ENCODE measurements around the gene CORO2A. TPM values are rescaled to one million over a fixed set of nuclear protein-coding genes. Genes with fewer than 3 reads are reported as not detected.

Gene CORO2A
- total RNA-seq, 1 experiment from 2014 or later, result 24.3 TPM

GRCh38 chr9:98095401-98095800 lies 97.0 kb downstream of the CORO2A start:
- Mint-ChIP-seq H3K36me3 (ENCODE audit: insufficient read depth, unreplicated experiment) (peaks cover 26% of the 10 kb centered on the region), H3K4me1 (ENCODE audit: low read depth, unreplicated experiment) (no peaks in the 10 kb centered on the region), H3K27me3 (ENCODE audit: unreplicated experiment) (no peaks in the 10 kb centered on the region), H3K4me3 (ENCODE audit: low read depth, unreplicated experiment) (no peak overlapping the region), H3K9me3 (ENCODE audit: low read depth, unreplicated experiment) (no peaks in the 10 kb centered on the region), H3K27ac (ENCODE audit: unreplicated experiment) (no peak overlapping the region)
- no peak for TF ChIP-seq CTCF (IDR thresholded peaks at IDR 0.05; ENCODE audit: unreplicated experiment)
- CTCF ChIA-PET, result no interaction called here
- DNase-seq, result no peak
- intact Hi-C loops (cut with micrococcal nuclease; ENCODE audit: unreplicated experiment), result no loop called here
- BruUV-seq (replicated peaks), result no TSS peak

DNA sequence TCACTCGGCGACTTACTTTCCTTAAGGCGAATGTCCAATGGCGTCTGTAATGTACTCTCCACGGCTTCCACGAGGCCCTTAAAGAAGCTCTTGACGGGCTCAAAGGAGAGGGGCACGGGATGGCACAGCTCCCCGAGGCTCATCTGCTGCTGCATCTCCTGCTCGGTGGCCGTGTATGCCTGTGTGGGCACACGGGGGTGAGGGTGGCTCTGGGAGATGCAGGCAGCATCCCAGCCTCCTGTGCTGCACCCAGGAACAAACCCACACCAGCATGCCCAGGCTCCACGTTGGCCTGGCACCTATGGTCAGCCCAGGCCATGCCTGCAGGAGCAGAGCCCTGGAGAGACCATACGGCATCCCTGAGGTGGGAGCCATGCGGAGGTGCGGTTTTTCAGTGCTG lies 97.6 kb downstream of the CORO2A start:
- CTCF ChIA-PET, result no interaction called here
- no peaks in the 10 kb centered on the region for H3K9me3 Mint-ChIP-seq (ENCODE audit: low read depth, unreplicated experiment)
- BruUV-seq (replicated peaks), result no TSS peak
- no peak overlapping the region for H3K27ac Mint-ChIP-seq (ENCODE audit: unreplicated experiment)
- intact Hi-C loops (cut with micrococcal nuclease; ENCODE audit: unreplicated experiment), result no loop called here
- H3K4me3 Mint-ChIP-seq (ENCODE audit: low read depth, unreplicated experiment), result no peak overlapping the region
- H3K4me1 Mint-ChIP-seq (ENCODE audit: low read depth, unreplicated experiment), result no peaks in the 10 kb centered on the region
- H3K36me3 Mint-ChIP-seq (ENCODE audit: insufficient read depth, unreplicated experiment), result peaks cover 30% of the 10 kb centered on the region
- H3K27me3 Mint-ChIP-seq (ENCODE audit: unreplicated experiment), result no peaks in the 10 kb centered on the region
- no peak for DNase-seq
- TF ChIP-seq CTCF (IDR thresholded peaks at IDR 0.05; ENCODE audit: unreplicated experiment), result no peak

DNA sequence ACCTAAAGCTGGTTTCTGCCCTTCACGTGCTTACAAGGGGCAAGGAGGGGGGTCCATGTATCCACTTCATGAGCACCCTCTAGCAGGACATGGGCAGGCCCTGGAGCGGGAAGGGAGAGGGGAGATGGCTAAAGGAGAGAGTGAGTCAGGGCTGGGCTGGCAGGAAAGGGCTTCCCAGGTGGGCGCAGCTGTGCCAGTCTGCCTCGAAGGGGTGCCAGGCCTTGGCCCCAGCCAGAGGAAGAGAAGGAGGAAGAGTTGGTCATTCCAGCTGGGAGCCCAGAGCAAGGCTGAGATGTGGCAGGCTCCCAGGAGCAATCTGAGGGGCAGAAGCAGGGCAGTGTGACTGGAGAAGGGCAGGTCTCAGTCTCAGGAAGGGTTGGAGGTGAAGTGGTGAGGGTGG lies 98.1 kb downstream of the CORO2A start:
- Mint-ChIP-seq H3K4me3 (ENCODE audit: low read depth, unreplicated experiment) (no peak overlapping the region), H3K27ac (ENCODE audit: unreplicated experiment) (peak overlapping the region; percentile 9)
- CTCF ChIA-PET, result no interaction called here

GRCh38 chr9:98092613-98092931 lies 99.9 kb downstream of the CORO2A start:
- no peak overlapping the region for H3K27ac Mint-ChIP-seq (ENCODE audit: unreplicated experiment)
- no peak overlapping the region for H3K4me3 Mint-ChIP-seq (ENCODE audit: low read depth, unreplicated experiment)
- CTCF ChIA-PET, result no interaction called here
- peaks cover 39% of the 10 kb centered on the region for H3K36me3 Mint-ChIP-seq (ENCODE audit: insufficient read depth, unreplicated experiment)
- H3K27me3 Mint-ChIP-seq (ENCODE audit: unreplicated experiment), result no peaks in the 10 kb centered on the region
- no peak for TF ChIP-seq CTCF (IDR thresholded peaks at IDR 0.05; ENCODE audit: unreplicated experiment)
- H3K4me1 Mint-ChIP-seq (ENCODE audit: low read depth, unreplicated experiment), result no peaks in the 10 kb centered on the region
- DNase-seq, result no peak
- no peaks in the 10 kb centered on the region for H3K9me3 Mint-ChIP-seq (ENCODE audit: low read depth, unreplicated experiment)
- BruUV-seq (replicated peaks), result no TSS peak
- intact Hi-C loops (cut with micrococcal nuclease; ENCODE audit: unreplicated experiment), result no loop called here

More for the DNA sequence above, 98.1 kb downstream of the CORO2A start:
- no peaks in the 10 kb centered on the region for H3K27me3 Mint-ChIP-seq (ENCODE audit: unreplicated experiment)
- H3K4me1 Mint-ChIP-seq (ENCODE audit: low read depth, unreplicated experiment), result no peaks in the 10 kb centered on the region
- no peak for TF ChIP-seq CTCF (IDR thresholded peaks at IDR 0.05; ENCODE audit: unreplicated experiment)
- intact Hi-C loops (cut with micrococcal nuclease; ENCODE audit: unreplicated experiment), result no loop called here
- BruUV-seq (replicated peaks), result no TSS peak
- H3K9me3 Mint-ChIP-seq (ENCODE audit: low read depth, unreplicated experiment), result no peaks in the 10 kb centered on the region
- H3K36me3 Mint-ChIP-seq (ENCODE audit: insufficient read depth, unreplicated experiment), result peaks cover 35% of the 10 kb centered on the region
- no peak for DNase-seq

Measured in Calu3 (cell line).